ENCODE data around the gene CFAP299.

Gene CFAP299

GRCh38 chr4:80322716-80323115 is 12.8 kb upstream of the CFAP299 start:
- TF ChIP-seq CTCF (IDR thresholded peaks at IDR 0.05; ENCODE audit: low read depth, low read length, missing control alignments) = peak; percentile 27
- DNase-seq (ENCODE audit: extremely low read depth, low read depth) = no peak
- no peak overlapping the region for H3K4me3 ChIP-seq (replicated peaks; ENCODE audit: low read depth, low read length)

DNA sequence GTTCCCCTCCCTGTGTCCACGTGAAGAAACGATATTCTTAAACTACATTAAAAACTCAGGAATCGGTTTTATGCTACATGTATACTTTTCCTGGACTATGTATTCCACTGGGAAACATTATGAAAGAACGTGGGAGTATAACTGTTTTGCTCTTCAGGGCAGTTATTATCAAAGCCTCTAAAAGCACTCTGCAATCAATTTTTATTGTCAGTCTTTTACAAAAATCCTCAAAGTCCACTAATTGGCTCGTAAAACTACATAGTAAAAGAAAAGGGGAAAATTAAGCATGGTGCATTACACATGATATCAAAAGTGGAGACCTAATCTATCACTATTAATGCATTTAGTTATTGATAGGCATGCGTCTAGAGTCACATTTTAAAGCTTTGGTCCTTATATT is 11.4 kb upstream of the CFAP299 start:
- TF ChIP-seq CTCF (IDR thresholded peaks at IDR 0.05; ENCODE audit: low read depth, low read length, missing control alignments) = no peak
- no peak for DNase-seq (ENCODE audit: extremely low read depth, low read depth)
- no peak overlapping the region for H3K4me3 ChIP-seq (replicated peaks; ENCODE audit: low read depth, low read length)

GRCh38 chr4:80331693-80332092 is 3.8 kb upstream of the CFAP299 start:
- no peak overlapping the region for H3K4me3 ChIP-seq (replicated peaks; ENCODE audit: low read depth, low read length)
- no peak for DNase-seq (ENCODE audit: extremely low read depth, low read depth)
- TF ChIP-seq CTCF (IDR thresholded peaks at IDR 0.05; ENCODE audit: low read depth, low read length, missing control alignments) = no peak

GRCh38 chr4:80333121-80333520 is 2.4 kb upstream of the CFAP299 start:
- DNase-seq (ENCODE audit: extremely low read depth, low read depth) = no peak
- no peak overlapping the region for H3K4me3 ChIP-seq (replicated peaks; ENCODE audit: low read depth, low read length)
- no peak for TF ChIP-seq CTCF (IDR thresholded peaks at IDR 0.05; ENCODE audit: low read depth, low read length, missing control alignments)

- DNase-seq (ENCODE audit: extremely low read depth, low read depth) = no peak
- no peak overlapping the region for H3K4me3 ChIP-seq (replicated peaks; ENCODE audit: low read depth, low read length)
- TF ChIP-seq CTCF (IDR thresholded peaks at IDR 0.05; ENCODE audit: low read depth, low read length, missing control alignments) = no peak
Observed at GRCh38 chr4:80334568-80334967, 962 bp upstream of the CFAP299 start.

- TF ChIP-seq CTCF (IDR thresholded peaks at IDR 0.05; ENCODE audit: low read depth, low read length, missing control alignments) = no peak
- H3K4me3 ChIP-seq (replicated peaks; ENCODE audit: low read depth, low read length) = peak overlapping the region; percentile 66
Observed at GRCh38 chr4:80335226-80335553, 340 bp upstream of the CFAP299 start.

GRCh38 chr4:80336582-80336981 is 1.1 kb downstream of the CFAP299 start:
- H3K4me3 ChIP-seq (replicated peaks; ENCODE audit: low read depth, low read length) = peak overlapping the region; percentile 66; the same call in 1 of the 2 replicates
- TF ChIP-seq CTCF (IDR thresholded peaks at IDR 0.05; ENCODE audit: low read depth, low read length, missing control alignments) = peak; percentile 28
- peak; percentile 4 for DNase-seq (ENCODE audit: extremely low read depth, low read depth)

More at GRCh38 chr4:80335226-80335553, 340 bp upstream of the CFAP299 start:
- no peak for DNase-seq (ENCODE audit: extremely low read depth, low read depth)

All from HFF-Myc (cell line).